Measurements from ENCODE around the gene GRK1. TPM values are rescaled to one million over a fixed set of nuclear protein-coding genes. Genes with fewer than 3 reads are reported as not detected.

Gene GRK1
- total and polyA plus RNA-seq, 2 experiments from 2014 or later = not detected

- no peak for ATAC-seq
Measured at GRCh38 chr13:113786262-113786841, 119.3 kb downstream of the GRK1 start.

More at GRCh38 chr13:113786262-113786841, 119.3 kb downstream of the GRK1 start:
- Histone ChIP-seq H3K4me1 (ENCODE audit: insufficient read depth) (no peaks in the 10 kb centered on the region), H3K36me3 (ENCODE audit: insufficient read depth) (no peaks in the 10 kb centered on the region), H3K9me2 (ENCODE audit: insufficient read depth) (no peaks in the 10 kb centered on the region), H3K4me2 (no peak overlapping the region), H3K27ac (ENCODE audit: low read depth) (no peak overlapping the region), H3F3A (replicated peaks; ENCODE audit: low read depth) (no peaks in the 10 kb centered on the region), H3K4me3 (no peak overlapping the region), H3K27me3 (ENCODE audit: insufficient read depth) (no peaks in the 10 kb centered on the region), H2AFZ (no peak overlapping the region), H3K79me2 (replicated peaks; ENCODE audit: insufficient read depth) (no peaks in the 10 kb centered on the region), H4K20me1 (replicated peaks; ENCODE audit: insufficient read depth) (no peaks in the 10 kb centered on the region)
- H3K27ac Mint-ChIP-seq = no peak overlapping the region
- H3K36me3 Mint-ChIP-seq (ENCODE audit: low read depth) = peaks cover 19% of the 10 kb centered on the region
- peaks cover 9% of the 10 kb centered on the region; the same call in 2 of the 3 replicates for H3K4me1 Mint-ChIP-seq
- peaks cover 13% of the 10 kb centered on the region for H3K27me3 Mint-ChIP-seq (ENCODE audit: insufficient read depth, low read depth, poor library complexity)
- peaks cover 21% of the 10 kb centered on the region for H3K9me3 Mint-ChIP-seq
- no peak for DNase-seq (ENCODE audit: low spot score)
- TF ChIP-seq ZNF462 (CRISPR knock-in tag; IDR thresholded peaks at IDR 0.05) = no peak
- TF ChIP-seq EZH2phosphoT487 (IDR thresholded peaks at IDR 0.05; ENCODE audit: unreplicated experiment) = no peak
- TF ChIP-seq JUNB (IDR thresholded peaks at IDR 0.05; ENCODE audit: unreplicated experiment) = no peak
- no peak for TF ChIP-seq ETS1 (IDR thresholded peaks at IDR 0.05)
- TF ChIP-seq NANOG (IDR thresholded peaks at IDR 0.05; ENCODE audit: borderline replicate concordance) = no peak
- no peak for TF ChIP-seq POLR2AphosphoS5 (IDR thresholded peaks at IDR 0.05; ENCODE audit: low read depth)
- TF ChIP-seq CREB1 (CRISPR knock-in tag; IDR thresholded peaks at IDR 0.05; ENCODE audit: low read depth) = no peak
- TF ChIP-seq ZNF331 (CRISPR knock-in tag; IDR thresholded peaks at IDR 0.05; ENCODE audit: low read depth) = no peak
- TF ChIP-seq, protein P1, sequence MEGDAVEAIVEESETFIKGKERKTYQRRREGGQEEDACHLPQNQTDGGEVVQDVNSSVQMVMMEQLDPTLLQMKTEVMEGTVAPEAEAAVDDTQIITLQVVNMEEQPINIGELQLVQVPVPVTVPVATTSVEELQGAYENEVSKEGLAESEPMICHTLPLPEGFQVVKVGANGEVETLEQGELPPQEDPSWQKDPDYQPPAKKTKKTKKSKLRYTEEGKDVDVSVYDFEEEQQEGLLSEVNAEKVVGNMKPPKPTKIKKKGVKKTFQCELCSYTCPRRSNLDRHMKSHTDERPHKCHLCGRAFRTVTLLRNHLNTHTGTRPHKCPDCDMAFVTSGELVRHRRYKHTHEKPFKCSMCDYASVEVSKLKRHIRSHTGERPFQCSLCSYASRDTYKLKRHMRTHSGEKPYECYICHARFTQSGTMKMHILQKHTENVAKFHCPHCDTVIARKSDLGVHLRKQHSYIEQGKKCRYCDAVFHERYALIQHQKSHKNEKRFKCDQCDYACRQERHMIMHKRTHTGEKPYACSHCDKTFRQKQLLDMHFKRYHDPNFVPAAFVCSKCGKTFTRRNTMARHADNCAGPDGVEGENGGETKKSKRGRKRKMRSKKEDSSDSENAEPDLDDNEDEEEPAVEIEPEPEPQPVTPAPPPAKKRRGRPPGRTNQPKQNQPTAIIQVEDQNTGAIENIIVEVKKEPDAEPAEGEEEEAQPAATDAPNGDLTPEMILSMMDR (conservative IDR thresholded peaks at IDR 0.05; ENCODE audit: low read depth in 2 of 2) = no peak
- TF ChIP-seq ZNF114 (CRISPR knock-in tag; IDR thresholded peaks at IDR 0.05) = no peak
- TF ChIP-seq, protein P2, sequence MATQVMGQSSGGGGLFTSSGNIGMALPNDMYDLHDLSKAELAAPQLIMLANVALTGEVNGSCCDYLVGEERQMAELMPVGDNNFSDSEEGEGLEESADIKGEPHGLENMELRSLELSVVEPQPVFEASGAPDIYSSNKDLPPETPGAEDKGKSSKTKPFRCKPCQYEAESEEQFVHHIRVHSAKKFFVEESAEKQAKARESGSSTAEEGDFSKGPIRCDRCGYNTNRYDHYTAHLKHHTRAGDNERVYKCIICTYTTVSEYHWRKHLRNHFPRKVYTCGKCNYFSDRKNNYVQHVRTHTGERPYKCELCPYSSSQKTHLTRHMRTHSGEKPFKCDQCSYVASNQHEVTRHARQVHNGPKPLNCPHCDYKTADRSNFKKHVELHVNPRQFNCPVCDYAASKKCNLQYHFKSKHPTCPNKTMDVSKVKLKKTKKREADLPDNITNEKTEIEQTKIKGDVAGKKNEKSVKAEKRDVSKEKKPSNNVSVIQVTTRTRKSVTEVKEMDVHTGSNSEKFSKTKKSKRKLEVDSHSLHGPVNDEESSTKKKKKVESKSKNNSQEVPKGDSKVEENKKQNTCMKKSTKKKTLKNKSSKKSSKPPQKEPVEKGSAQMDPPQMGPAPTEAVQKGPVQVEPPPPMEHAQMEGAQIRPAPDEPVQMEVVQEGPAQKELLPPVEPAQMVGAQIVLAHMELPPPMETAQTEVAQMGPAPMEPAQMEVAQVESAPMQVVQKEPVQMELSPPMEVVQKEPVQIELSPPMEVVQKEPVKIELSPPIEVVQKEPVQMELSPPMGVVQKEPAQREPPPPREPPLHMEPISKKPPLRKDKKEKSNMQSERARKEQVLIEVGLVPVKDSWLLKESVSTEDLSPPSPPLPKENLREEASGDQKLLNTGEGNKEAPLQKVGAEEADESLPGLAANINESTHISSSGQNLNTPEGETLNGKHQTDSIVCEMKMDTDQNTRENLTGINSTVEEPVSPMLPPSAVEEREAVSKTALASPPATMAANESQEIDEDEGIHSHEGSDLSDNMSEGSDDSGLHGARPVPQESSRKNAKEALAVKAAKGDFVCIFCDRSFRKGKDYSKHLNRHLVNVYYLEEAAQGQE (IDR thresholded peaks at IDR 0.05; ENCODE audit: unreplicated experiment) = no peak
- no peak for TF ChIP-seq STAT1 (IDR thresholded peaks at IDR 0.05; ENCODE audit: unreplicated experiment)
- H3K4me3 Mint-ChIP-seq = no peak overlapping the region

All from GM23338 (cell line).